ENCODE results near the gene MATR3. TPM values are rescaled to one million over a fixed set of nuclear protein-coding genes. Genes with fewer than 3 reads are reported as not detected.

MATR3 gene
- total RNA-seq, 4 donors from 2014 or later: 155 to 222 (median 211) TPM

DNA sequence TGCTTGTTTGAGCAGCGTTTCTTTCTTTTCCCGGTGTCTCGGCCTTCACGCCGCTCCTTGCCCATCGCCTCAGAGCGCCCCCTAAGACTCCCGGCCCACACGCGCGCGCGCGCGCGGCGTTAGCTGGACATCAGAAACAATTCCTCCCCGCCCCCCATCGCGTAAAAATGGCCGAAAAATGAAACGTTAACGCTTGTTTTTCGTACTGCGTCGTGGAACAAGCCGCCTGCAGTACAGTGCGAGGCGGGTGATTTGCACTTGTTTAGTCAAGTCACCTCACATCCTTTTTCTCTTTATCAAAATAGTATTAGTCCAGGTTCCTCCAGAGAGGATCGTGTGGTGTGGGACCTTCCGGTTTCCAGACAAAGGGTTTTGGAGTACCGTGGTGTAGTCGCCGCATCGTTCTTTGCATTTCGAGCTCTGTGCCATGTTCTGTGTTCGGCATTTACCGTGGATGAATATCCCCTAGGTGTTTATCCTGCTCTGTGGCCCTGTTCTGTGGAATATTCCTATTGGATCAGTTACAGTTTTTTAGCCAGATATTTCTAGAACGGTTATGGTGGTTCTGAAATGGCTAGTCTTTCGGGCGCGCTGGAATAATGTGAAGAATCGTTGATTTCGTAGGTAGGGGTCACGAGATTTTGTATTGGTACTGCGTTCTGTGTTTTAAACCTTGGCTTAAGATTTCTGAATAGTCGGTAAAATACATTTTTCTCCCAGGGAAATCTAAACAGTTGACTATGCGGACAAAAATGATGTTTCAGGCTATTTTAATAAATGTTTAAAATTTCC is 1.0 kb downstream of the MATR3 start:
- TF ChIP-seq, protein P1, sequence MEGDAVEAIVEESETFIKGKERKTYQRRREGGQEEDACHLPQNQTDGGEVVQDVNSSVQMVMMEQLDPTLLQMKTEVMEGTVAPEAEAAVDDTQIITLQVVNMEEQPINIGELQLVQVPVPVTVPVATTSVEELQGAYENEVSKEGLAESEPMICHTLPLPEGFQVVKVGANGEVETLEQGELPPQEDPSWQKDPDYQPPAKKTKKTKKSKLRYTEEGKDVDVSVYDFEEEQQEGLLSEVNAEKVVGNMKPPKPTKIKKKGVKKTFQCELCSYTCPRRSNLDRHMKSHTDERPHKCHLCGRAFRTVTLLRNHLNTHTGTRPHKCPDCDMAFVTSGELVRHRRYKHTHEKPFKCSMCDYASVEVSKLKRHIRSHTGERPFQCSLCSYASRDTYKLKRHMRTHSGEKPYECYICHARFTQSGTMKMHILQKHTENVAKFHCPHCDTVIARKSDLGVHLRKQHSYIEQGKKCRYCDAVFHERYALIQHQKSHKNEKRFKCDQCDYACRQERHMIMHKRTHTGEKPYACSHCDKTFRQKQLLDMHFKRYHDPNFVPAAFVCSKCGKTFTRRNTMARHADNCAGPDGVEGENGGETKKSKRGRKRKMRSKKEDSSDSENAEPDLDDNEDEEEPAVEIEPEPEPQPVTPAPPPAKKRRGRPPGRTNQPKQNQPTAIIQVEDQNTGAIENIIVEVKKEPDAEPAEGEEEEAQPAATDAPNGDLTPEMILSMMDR (IDR thresholded peaks at IDR 0.05): no peak
- ATAC-seq (ENCODE audit: low FRiP score) (peak; percentile 47), DNase-seq (ENCODE audit: low spot score) (peak; percentile 70)

DNA sequence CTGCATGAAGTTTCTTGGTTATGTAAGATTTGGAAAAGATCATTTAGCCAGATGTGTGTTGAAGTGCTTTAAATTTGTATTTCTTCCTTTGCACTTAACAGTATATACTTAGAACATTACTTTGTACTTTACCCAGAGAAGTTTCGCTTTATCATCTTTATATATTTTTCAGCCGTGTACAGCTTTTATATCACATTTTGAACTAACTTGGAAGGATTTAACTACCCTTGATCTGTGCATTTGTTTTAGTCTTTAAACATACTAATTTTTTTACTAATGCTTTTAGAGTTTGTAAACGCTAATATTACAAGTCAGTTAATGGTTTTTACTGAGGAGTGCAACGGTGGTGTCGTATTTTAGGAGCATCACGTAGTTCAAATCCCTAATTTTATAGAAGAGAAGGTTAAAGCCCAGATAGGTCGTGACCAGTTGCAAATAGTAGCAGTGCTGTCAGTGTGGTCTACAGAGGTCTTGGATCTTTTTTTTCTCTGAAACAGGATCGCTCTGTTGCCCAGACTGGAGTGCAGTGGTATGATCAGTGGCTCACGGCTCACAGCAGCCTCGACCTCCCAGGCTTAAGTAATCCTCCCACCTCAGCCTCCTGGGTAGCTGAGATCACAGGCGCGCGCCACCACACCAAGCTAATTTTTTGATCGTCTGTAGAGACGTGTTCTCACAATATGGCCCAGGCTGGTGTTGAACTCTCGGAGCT is 2.0 kb downstream of the MATR3 start:
- no peak for ATAC-seq (ENCODE audit: low FRiP score)

DNA sequence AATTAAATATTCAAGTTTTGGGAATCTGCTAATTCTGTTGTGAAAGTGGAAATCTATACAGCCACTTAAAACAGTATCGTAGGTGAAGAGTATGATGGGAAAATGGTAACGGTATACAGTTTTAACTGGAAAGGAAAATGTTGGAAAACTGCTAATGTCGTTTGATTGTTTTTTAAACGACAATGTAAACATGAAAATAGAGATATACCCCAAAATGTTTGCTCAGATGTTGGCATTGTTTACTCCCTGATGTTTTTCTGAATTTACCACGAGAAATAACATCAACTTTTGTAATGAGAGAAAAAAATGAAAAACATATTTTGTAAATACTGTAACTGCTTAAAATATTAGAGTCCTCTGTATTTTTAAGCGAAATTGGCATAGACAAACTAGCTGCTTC is 2.7 kb downstream of the MATR3 start:
- TF ChIP-seq, protein P1 (IDR thresholded peaks at IDR 0.05): no peak
- DNase-seq (ENCODE audit: low spot score) (no peak), ATAC-seq (ENCODE audit: low FRiP score) (no peak)

More for the DNA sequence above, 2.0 kb downstream of the MATR3 start:
- TF ChIP-seq, protein P1 (IDR thresholded peaks at IDR 0.05): no peak
- no peak for DNase-seq (ENCODE audit: low spot score)

DNA sequence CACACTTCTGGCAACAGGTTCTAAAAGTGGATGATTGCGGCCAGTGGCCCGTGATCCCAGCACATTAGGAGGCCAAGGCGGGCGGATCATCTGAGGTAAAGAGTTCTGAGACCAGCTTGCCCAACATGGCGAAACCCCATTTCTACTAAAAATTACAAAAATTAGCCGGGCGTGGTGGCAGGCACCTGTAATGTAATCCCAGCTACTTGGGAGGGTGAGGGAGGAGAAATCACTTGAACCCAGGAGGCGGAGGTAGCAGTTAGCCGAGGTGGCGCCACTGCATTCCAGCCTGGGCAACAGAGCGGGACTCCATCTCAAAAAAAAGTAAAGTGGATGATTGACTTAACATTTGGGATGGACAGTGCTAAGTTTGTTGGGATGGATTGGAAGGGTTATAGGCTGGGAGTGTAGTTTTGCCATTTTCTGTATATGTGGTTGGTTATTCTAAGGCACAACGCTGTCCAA is 3.4 kb downstream of the MATR3 start:
- TF ChIP-seq, protein P1 (IDR thresholded peaks at IDR 0.05): no peak
- ATAC-seq (ENCODE audit: low FRiP score): no peak
- DNase-seq (ENCODE audit: low spot score): no peak

DNA sequence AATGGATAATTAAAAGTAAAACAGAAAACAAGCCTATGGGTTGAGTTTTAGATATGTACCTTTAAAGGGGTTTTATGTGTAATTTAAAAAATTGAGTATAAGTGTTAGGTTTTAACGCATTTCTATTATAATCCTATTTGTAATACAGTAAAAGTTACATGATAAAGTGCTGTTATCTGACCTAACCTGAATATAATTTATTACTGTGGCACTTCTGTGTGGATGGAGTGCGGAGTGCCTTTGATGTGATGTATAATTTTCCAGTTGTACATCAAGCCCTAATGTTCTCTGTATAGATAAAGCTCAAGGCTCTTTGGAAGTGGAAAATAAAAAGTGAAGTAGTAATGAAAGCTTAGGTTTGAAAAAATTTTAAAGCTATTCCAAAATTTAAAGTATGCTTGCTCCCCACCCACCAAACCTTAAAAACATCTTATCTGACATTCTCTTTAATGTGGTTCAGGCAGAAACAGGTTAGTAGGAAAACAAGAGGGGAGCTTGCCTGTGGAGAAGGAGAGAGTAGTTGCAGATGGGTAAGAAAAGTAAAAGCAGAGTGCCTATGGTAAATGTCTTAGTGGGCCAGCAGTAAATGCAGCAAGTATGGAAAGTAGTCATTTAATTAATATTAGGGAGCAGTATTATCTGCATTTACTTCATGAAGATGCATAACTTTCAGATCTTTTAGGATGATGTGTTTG is 4.0 kb downstream of the MATR3 start:
- ATAC-seq (ENCODE audit: low FRiP score) (no peak), DNase-seq (ENCODE audit: low spot score) (no peak)
- TF ChIP-seq, protein P1 (IDR thresholded peaks at IDR 0.05): no peak

DNA sequence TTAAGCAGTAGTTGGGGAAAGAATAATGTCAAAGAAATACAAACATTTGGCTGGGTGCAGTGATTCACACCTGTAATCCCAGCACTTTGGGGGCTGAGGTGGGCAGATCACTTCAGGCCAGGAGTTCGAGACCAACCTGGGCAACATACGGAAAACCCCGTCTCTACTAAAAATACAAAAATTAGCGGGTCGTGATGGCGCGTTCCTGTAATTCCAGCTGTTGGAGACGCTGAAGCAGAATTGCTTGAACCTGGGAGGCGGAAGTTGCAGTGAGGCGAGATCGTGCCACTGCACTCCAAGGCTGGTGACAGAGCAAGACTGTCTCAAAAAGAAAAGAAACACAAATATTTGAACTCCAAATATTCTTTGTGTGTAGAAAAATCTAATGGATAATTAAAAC is 4.7 kb downstream of the MATR3 start:
- TF ChIP-seq, protein P1 (IDR thresholded peaks at IDR 0.05): no peak
- no peak for DNase-seq (ENCODE audit: low spot score)
- no peak for ATAC-seq (ENCODE audit: low FRiP score)
